Measurements from ENCODE around the gene SPRR2G. TPM values are rescaled to one million over a fixed set of nuclear protein-coding genes. Genes with fewer than 3 reads are reported as not detected.

SPRR2G gene
- total RNA-seq, 1 experiment from 2014 or later = not detected

GRCh38 chr1:153155541-153155940 is 4.9 kb upstream of the SPRR2G start:
- TF ChIP-seq CTCF (conservative IDR thresholded peaks at IDR 0.05; ENCODE audit: low read depth, low read length) (no peak), EZH2 (IDR thresholded peaks at IDR 0.05; ENCODE audit: borderline replicate concordance, low read depth, low read length, poor library complexity, severe bottlenecking) (no peak)
- Histone ChIP-seq H3K27ac (ENCODE audit: low read depth, low read length, poor library complexity, severe bottlenecking) (no peak overlapping the region), H3K4me3 (ENCODE audit: low read depth, low read length, poor library complexity, severe bottlenecking) (no peak overlapping the region), H3K36me3 (ENCODE audit: insufficient read depth, low read length, poor library complexity, severe bottlenecking) (no peaks in the 10 kb centered on the region), H3K4me1 (ENCODE audit: insufficient read depth, low read length, poor library complexity, severe bottlenecking) (no peaks in the 10 kb centered on the region), H3K27me3 (replicated peaks; ENCODE audit: insufficient read depth, low read depth, low read length, poor library complexity) (peaks cover 30% of the 10 kb centered on the region), H3K9me3 (ENCODE audit: low read depth, low read length, poor library complexity, severe bottlenecking) (peaks cover 4% of the 10 kb centered on the region)
- POLR2A ChIA-PET (ENCODE audit: low non-redundant PET) = no interaction called here
- no TSS peak for BruUV-seq (replicated peaks)
- DNase-seq (ENCODE audit: low spot score) = no peak
- intact Hi-C loops (cut with micrococcal nuclease; ENCODE audit: unreplicated experiment) = no loop called here
- CTCF ChIA-PET = no interaction called here

- DNase-seq (ENCODE audit: low spot score) = no peak
- Histone ChIP-seq H3K36me3 (ENCODE audit: insufficient read depth, low read length, poor library complexity, severe bottlenecking) (no peaks in the 10 kb centered on the region), H3K9me3 (ENCODE audit: low read depth, low read length, poor library complexity, severe bottlenecking) (no peaks in the 10 kb centered on the region), H3K4me3 (ENCODE audit: low read depth, low read length, poor library complexity, severe bottlenecking) (no peak overlapping the region), H3K27ac (ENCODE audit: low read depth, low read length, poor library complexity, severe bottlenecking) (no peak overlapping the region), H3K27me3 (replicated peaks; ENCODE audit: insufficient read depth, low read depth, low read length, poor library complexity) (peaks cover 37% of the 10 kb centered on the region), H3K4me1 (ENCODE audit: insufficient read depth, low read length, poor library complexity, severe bottlenecking) (no peaks in the 10 kb centered on the region)
- ChIA-PET POLR2A (ENCODE audit: low non-redundant PET) (no interaction called here), CTCF (no interaction called here)
- intact Hi-C loops (cut with micrococcal nuclease; ENCODE audit: unreplicated experiment) = no loop called here
- TF ChIP-seq EZH2 (IDR thresholded peaks at IDR 0.05; ENCODE audit: borderline replicate concordance, low read depth, low read length, poor library complexity, severe bottlenecking) (no peak), CTCF (conservative IDR thresholded peaks at IDR 0.05; ENCODE audit: low read depth, low read length) (no peak)
- no TSS peak for BruUV-seq (replicated peaks)
These were observed 1.8 kb upstream of the SPRR2G start for GRCh38 chr1:153152481-153152880.

GRCh38 chr1:153141377-153141776 is 9.3 kb downstream of the SPRR2G start:
- DNase-seq (ENCODE audit: low spot score) = no peak
- Histone ChIP-seq H3K9me3 (ENCODE audit: low read depth, low read length, poor library complexity, severe bottlenecking) (no peaks in the 10 kb centered on the region), H3K27ac (ENCODE audit: low read depth, low read length, poor library complexity, severe bottlenecking) (no peak overlapping the region), H3K36me3 (ENCODE audit: insufficient read depth, low read length, poor library complexity, severe bottlenecking) (no peaks in the 10 kb centered on the region), H3K27me3 (replicated peaks; ENCODE audit: insufficient read depth, low read depth, low read length, poor library complexity) (peaks cover 70% of the 10 kb centered on the region), H3K4me3 (ENCODE audit: low read depth, low read length, poor library complexity, severe bottlenecking) (no peak overlapping the region), H3K4me1 (ENCODE audit: insufficient read depth, low read length, poor library complexity, severe bottlenecking) (no peaks in the 10 kb centered on the region)
- no TSS peak for BruUV-seq (replicated peaks)
- ChIA-PET POLR2A (ENCODE audit: low non-redundant PET) (no interaction called here), CTCF (no interaction called here)
- intact Hi-C loops (cut with micrococcal nuclease; ENCODE audit: unreplicated experiment) = no loop called here
- TF ChIP-seq EZH2 (IDR thresholded peaks at IDR 0.05; ENCODE audit: borderline replicate concordance, low read depth, low read length, poor library complexity, severe bottlenecking) (no peak), CTCF (conservative IDR thresholded peaks at IDR 0.05; ENCODE audit: low read depth, low read length) (no peak)

Measured in A673 (cell line).